Measurements from ENCODE around the gene TMC7. TPM values are rescaled to one million over a fixed set of nuclear protein-coding genes. Genes with fewer than 3 reads are reported as not detected.

Gene TMC7
- total and polyA plus RNA-seq, 4 donors, result 1.5 to 7.0 (median 3.0) TPM

DNA sequence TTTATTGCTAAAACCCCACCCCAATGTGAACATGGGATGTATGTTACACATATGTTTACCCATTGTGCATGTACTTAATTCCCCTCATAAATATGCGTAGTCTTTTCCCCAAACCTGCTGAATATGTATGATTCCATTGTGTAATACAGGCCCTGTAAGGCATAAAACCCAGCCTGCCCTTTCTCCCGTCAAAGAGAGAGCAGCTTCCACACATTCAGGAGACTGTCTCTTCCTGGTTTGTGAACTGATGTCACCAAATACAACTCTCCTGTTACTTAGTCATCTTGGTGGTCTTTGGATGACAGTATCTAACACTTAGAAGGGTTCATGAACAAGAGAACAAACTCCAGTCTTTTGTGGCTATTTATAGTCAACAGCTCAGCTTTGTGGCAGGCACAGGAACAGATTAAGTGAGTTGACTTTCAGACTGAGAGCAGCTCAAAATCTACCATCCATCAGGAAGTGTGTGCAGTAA is 24.7 kb upstream of the TMC7 start:
- Histone ChIP-seq H3K27ac (ENCODE audit: low read depth in 1 of 2, low read length in 1 of 2) (peak overlapping the region in 1 of 2 donors; percentile 81), H3K27me3 (ENCODE audit: control insufficient read depth in 3 of 3, insufficient read depth in 3 of 3, low read length in 2 of 3) (peaks cover 0 to 2% (median 0%) of the 10 kb centered on the region in 3 donors), H3K36me3 (ENCODE audit: control insufficient read depth in 4 of 4, insufficient read depth in 4 of 4, low read length in 4 of 4) (no peaks in the 10 kb centered on the region), H3K4me1 (ENCODE audit: control insufficient read depth in 5 of 5, insufficient read depth in 5 of 5, low read length in 5 of 5) (peaks cover 0 to 4% (median 0%) of the 10 kb centered on the region in 5 donors), H3K9me3 (ENCODE audit: control insufficient read depth in 4 of 4, insufficient read depth in 3 of 4, low read length in 3 of 4) (no peaks in the 10 kb centered on the region), H3K4me3 (no peak overlapping the region), H3K9ac (ENCODE audit: insufficient read depth in 1 of 2, low read length in 2 of 2) (no peak overlapping the region)
- DNase-seq (no peak), ATAC-seq (ENCODE audit: insufficient read depth, low FRiP score) (no peak)
- 74 to 80% methylated on average over 2 of the region's 2 CpGs for WGBS, 2 donors
- TF ChIP-seq, protein P1, sequence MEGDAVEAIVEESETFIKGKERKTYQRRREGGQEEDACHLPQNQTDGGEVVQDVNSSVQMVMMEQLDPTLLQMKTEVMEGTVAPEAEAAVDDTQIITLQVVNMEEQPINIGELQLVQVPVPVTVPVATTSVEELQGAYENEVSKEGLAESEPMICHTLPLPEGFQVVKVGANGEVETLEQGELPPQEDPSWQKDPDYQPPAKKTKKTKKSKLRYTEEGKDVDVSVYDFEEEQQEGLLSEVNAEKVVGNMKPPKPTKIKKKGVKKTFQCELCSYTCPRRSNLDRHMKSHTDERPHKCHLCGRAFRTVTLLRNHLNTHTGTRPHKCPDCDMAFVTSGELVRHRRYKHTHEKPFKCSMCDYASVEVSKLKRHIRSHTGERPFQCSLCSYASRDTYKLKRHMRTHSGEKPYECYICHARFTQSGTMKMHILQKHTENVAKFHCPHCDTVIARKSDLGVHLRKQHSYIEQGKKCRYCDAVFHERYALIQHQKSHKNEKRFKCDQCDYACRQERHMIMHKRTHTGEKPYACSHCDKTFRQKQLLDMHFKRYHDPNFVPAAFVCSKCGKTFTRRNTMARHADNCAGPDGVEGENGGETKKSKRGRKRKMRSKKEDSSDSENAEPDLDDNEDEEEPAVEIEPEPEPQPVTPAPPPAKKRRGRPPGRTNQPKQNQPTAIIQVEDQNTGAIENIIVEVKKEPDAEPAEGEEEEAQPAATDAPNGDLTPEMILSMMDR (IDR thresholded peaks at IDR 0.05; ENCODE audit: control extremely low read depth, extremely low read depth), result no peak

DNA sequence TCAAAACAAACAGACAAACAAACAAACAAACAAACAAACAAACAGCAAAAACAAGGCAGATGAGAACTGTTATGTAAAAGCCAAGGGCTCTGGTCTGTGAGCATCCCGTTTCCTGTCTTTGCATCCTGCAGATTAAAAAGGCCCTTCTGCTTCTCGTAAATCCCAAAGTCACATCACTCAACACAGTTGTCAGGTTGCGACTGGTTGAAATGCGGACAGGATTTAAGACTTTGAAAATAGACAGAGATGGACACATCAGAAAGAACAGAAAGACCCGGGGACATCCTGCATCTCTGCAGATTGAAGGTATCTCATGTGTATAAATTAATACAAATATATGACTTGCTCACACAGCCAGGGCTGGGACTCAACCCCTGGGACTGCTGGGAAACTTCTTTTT is 18.2 kb upstream of the TMC7 start:
- Histone ChIP-seq H3K9me3 (ENCODE audit: control insufficient read depth in 4 of 4, insufficient read depth in 3 of 4, low read length in 3 of 4) (no peaks in the 10 kb centered on the region), H3K27me3 (ENCODE audit: control insufficient read depth in 3 of 3, insufficient read depth in 3 of 3, low read length in 2 of 3) (no peaks in the 10 kb centered on the region), H3K36me3 (ENCODE audit: control insufficient read depth in 4 of 4, insufficient read depth in 4 of 4, low read length in 4 of 4) (no peaks in the 10 kb centered on the region), H3K27ac (ENCODE audit: low read depth in 1 of 2, low read length in 1 of 2) (no peak overlapping the region), H3K4me1 (ENCODE audit: control insufficient read depth in 5 of 5, insufficient read depth in 5 of 5, low read length in 5 of 5) (peaks cover 0 to 2% (median 0%) of the 10 kb centered on the region in 5 donors), H3K4me3 (no peak overlapping the region), H3K9ac (ENCODE audit: insufficient read depth in 1 of 2, low read length in 2 of 2) (no peak overlapping the region)
- ATAC-seq (ENCODE audit: insufficient read depth, low FRiP score), result no peak
- WGBS, 2 donors, result 79 to 83% methylated on average over 5 of the region's 5 CpGs
- TF ChIP-seq, protein P1 (IDR thresholded peaks at IDR 0.05; ENCODE audit: control extremely low read depth, extremely low read depth), result no peak
- DNase-seq, result no peak

- TF ChIP-seq, protein P1 (IDR thresholded peaks at IDR 0.05; ENCODE audit: control extremely low read depth, extremely low read depth), result no peak
- 94 to 95% methylated on average over 5 of the region's 5 CpGs for WGBS, 2 donors
- Histone ChIP-seq H3K36me3 (ENCODE audit: control insufficient read depth in 4 of 4, insufficient read depth in 4 of 4, low read length in 4 of 4) (no peaks in the 10 kb centered on the region), H3K4me3 (no peak overlapping the region), H3K27ac (ENCODE audit: low read depth in 1 of 2, low read length in 1 of 2) (no peak overlapping the region), H3K9ac (ENCODE audit: insufficient read depth in 1 of 2, low read length in 2 of 2) (no peak overlapping the region), H3K9me3 (ENCODE audit: control insufficient read depth in 4 of 4, insufficient read depth in 3 of 4, low read length in 3 of 4) (no peaks in the 10 kb centered on the region), H3K27me3 (ENCODE audit: control insufficient read depth in 3 of 3, insufficient read depth in 3 of 3, low read length in 2 of 3) (no peaks in the 10 kb centered on the region), H3K4me1 (ENCODE audit: control insufficient read depth in 5 of 5, insufficient read depth in 5 of 5, low read length in 5 of 5) (no peaks in the 10 kb centered on the region)
- ATAC-seq (ENCODE audit: insufficient read depth, low FRiP score), result no peak
- DNase-seq, result no peak
These were observed 16.9 kb upstream of the TMC7 start for GRCh38 chr16:18966791-18967190.
